ENCODE results near the gene HOOK1. TPM values are rescaled to one million over a fixed set of nuclear protein-coding genes. Genes with fewer than 3 reads are reported as not detected.

HOOK1 gene
- total RNA-seq, 1 donor, result 1.3 TPM

Other genes with a start within 250 kb of the HOOK1 start
- 0.54 TPM for gene CYP2J2, start 111.8 kb downstream of the HOOK1 start, total RNA-seq